Type B pancreatic cell (in vitro differentiated cells): ENCODE results near the gene MBTD1. TPM values are rescaled to one million over a fixed set of nuclear protein-coding genes. Genes with fewer than 3 reads are reported as not detected.
A peak's percentile ranks its signal among the peaks of the same experiment; 100 is the strongest.

Source experiments
- DNase-seq: peaks from one replicate; pipeline ENCODE4 v3.0.0; 2021; ENCODE audit warnings: mixed read lengths; ENCODE audit not compliant: unreplicated experiment; ENCODE audit errors: extremely low spot score
- H3K27ac Mint-ChIP-seq: 2 replicates; pipeline ENCODE4 v1.8.0; 2021; ENCODE audit warnings: mild to moderate bottlenecking, mixed read lengths
- H3K27me3 Mint-ChIP-seq: 2 replicates; pipeline ENCODE4 v1.8.0; 2021; ENCODE audit warnings: mixed read lengths
- H3K36me3 Mint-ChIP-seq: 2 replicates; pipeline ENCODE4 v1.8.0; 2021; ENCODE audit warnings: mixed read lengths
- H3K4me1 Mint-ChIP-seq: one replicate; pipeline ENCODE4 v1.8.0; 2021; ENCODE audit warnings: mixed read lengths; ENCODE audit not compliant: unreplicated experiment
- H3K4me3 Mint-ChIP-seq: 2 replicates; pipeline ENCODE4 v1.8.0; 2021; ENCODE audit warnings: mild to moderate bottlenecking, mixed read lengths
- H3K9me3 Mint-ChIP-seq: 2 replicates; pipeline ENCODE4 v1.8.0; 2021; ENCODE audit warnings: mixed read lengths
- CTCF ChIP-seq: fragments of 200-600 bp; sonication (generic); conservative IDR thresholded peaks from 2 replicates; pipeline ENCODE4 v1.5.0; 2021; ENCODE audit warnings: antibody characterized with exemption, mild to moderate bottlenecking
- total RNA-seq: library from RNA; stranded (reverse); gene quantifications from 2 replicates; pipeline ENCODE4 v1.2.1, GENCODE V29; 2021; ENCODE audit warnings: low replicate concordance

Gene MBTD1
- total RNA-seq, 1 donor from 2014 or later: 35.9 TPM

- peaks cover 40% of the 10 kb centered on the region for H3K4me1 Mint-ChIP-seq
- peak overlapping the region; percentile 93 for H3K27ac Mint-ChIP-seq
- H3K36me3 Mint-ChIP-seq: peaks cover 35% of the 10 kb centered on the region
- no peaks in the 10 kb centered on the region for H3K9me3 Mint-ChIP-seq
- DNase-seq: no peak
- no peak for TF ChIP-seq CTCF
- H3K4me3 Mint-ChIP-seq: peak overlapping the region; percentile 99
- no peaks in the 10 kb centered on the region for H3K27me3 Mint-ChIP-seq
These were observed 2.4 kb downstream of the MBTD1 start for GRCh38 chr17:51257150-51258081.

GRCh38 chr17:51256101-51256500 lies 3.7 kb downstream of the MBTD1 start:
- DNase-seq: no peak
- peak overlapping the region; percentile 51 for H3K27ac Mint-ChIP-seq
- peak overlapping the region; percentile 12 for H3K4me3 Mint-ChIP-seq
- peaks cover 4% of the 10 kb centered on the region for H3K9me3 Mint-ChIP-seq
- no peaks in the 10 kb centered on the region for H3K27me3 Mint-ChIP-seq
- H3K36me3 Mint-ChIP-seq: peaks cover 40% of the 10 kb centered on the region
- no peak for TF ChIP-seq CTCF
- H3K4me1 Mint-ChIP-seq: peaks cover 30% of the 10 kb centered on the region

- TF ChIP-seq CTCF: no peak
- Mint-ChIP-seq H3K27ac (peak overlapping the region; percentile 51), H3K9me3 (peaks cover 5% of the 10 kb centered on the region), H3K27me3 (no peaks in the 10 kb centered on the region), H3K4me1 (peaks cover 30% of the 10 kb centered on the region), H3K36me3 (peaks cover 45% of the 10 kb centered on the region), H3K4me3 (peak overlapping the region; percentile 12)
- DNase-seq: no peak
These were observed 4.2 kb downstream of the MBTD1 start for GRCh38 chr17:51255673-51256072.

- peaks cover 3% of the 10 kb centered on the region for H3K4me1 Mint-ChIP-seq
- no peak overlapping the region for H3K27ac Mint-ChIP-seq
- no peak for DNase-seq
- peaks cover 5% of the 10 kb centered on the region for H3K9me3 Mint-ChIP-seq
- no peak for TF ChIP-seq CTCF
- H3K27me3 Mint-ChIP-seq: no peaks in the 10 kb centered on the region
- H3K36me3 Mint-ChIP-seq: peaks cover 48% of the 10 kb centered on the region
- no peak overlapping the region for H3K4me3 Mint-ChIP-seq
These were observed 8.8 kb downstream of the MBTD1 start for GRCh38 chr17:51251010-51251409.

- Mint-ChIP-seq H3K27me3 (no peaks in the 10 kb centered on the region), H3K9me3 (peaks cover 5% of the 10 kb centered on the region), H3K4me1 (no peaks in the 10 kb centered on the region), H3K27ac (no peak overlapping the region), H3K4me3 (no peak overlapping the region), H3K36me3 (peaks cover 45% of the 10 kb centered on the region)
- no peak for TF ChIP-seq CTCF
- no peak for DNase-seq
These were observed 9.5 kb downstream of the MBTD1 start for GRCh38 chr17:51250314-51250840.
